Measurements from ENCODE around the gene LSM3. TPM values are rescaled to one million over a fixed set of nuclear protein-coding genes. Genes with fewer than 3 reads are reported as not detected.

The LSM3 gene
- total and polyA plus RNA-seq, 5 donors, result 13.5 to 17.8 (median 16.1) TPM

GRCh38 chr3:14242490-14243311 lies 64.1 kb downstream of the LSM3 start:
- no peaks in the 10 kb centered on the region for H3K4me1 ChIP-seq (ENCODE audit: control insufficient read depth, insufficient read depth, low read length)
- no peaks in the 10 kb centered on the region for H3K9me3 ChIP-seq (ENCODE audit: control insufficient read depth, low read length)
- no peak overlapping the region for H3K4me3 ChIP-seq (ENCODE audit: low read length)
- H3K27ac ChIP-seq (ENCODE audit: low read length), result no peak overlapping the region
- WGBS, result 76% methylated on average over 12 of the region's 12 CpGs
- DNase-seq, result no peak
- intact Hi-C loops (cut with DNase I), result no loop called here
- peak in 1 of 2 donors; percentile 18 for ATAC-seq
- H3K27me3 ChIP-seq (ENCODE audit: control insufficient read depth, insufficient read depth), result no peaks in the 10 kb centered on the region

- 94% methylated on average over 5 of the region's 5 CpGs for WGBS
These were observed 65.2 kb downstream of the LSM3 start for GRCh38 chr3:14243782-14244181.

GRCh38 chr3:14244521-14245247 lies 66.1 kb downstream of the LSM3 start:
- H3K27me3 ChIP-seq (ENCODE audit: control insufficient read depth, insufficient read depth), result no peaks in the 10 kb centered on the region
- no peak overlapping the region for H3K4me3 ChIP-seq (ENCODE audit: low read length)
- DNase-seq (no peak), ATAC-seq (no peak)
- H3K4me1 ChIP-seq (ENCODE audit: control insufficient read depth, insufficient read depth, low read length), result no peaks in the 10 kb centered on the region
- intact Hi-C loops (cut with DNase I), result no loop called here
- no peaks in the 10 kb centered on the region for H3K9me3 ChIP-seq (ENCODE audit: control insufficient read depth, low read length)
- WGBS, result 85% methylated on average over 9 of the region's 9 CpGs
- H3K27ac ChIP-seq (ENCODE audit: low read length), result no peak overlapping the region

More at GRCh38 chr3:14243782-14244181, 65.2 kb downstream of the LSM3 start:
- intact Hi-C loops (cut with DNase I), result no loop called here
- Histone ChIP-seq H3K9me3 (ENCODE audit: control insufficient read depth, low read length) (no peaks in the 10 kb centered on the region), H3K27ac (ENCODE audit: low read length) (no peak overlapping the region), H3K4me1 (ENCODE audit: control insufficient read depth, insufficient read depth, low read length) (no peaks in the 10 kb centered on the region), H3K4me3 (ENCODE audit: low read length) (no peak overlapping the region), H3K27me3 (ENCODE audit: control insufficient read depth, insufficient read depth) (no peaks in the 10 kb centered on the region)
- ATAC-seq, result no peak
- no peak for DNase-seq

GRCh38 chr3:14245248-14245639 lies 66.6 kb downstream of the LSM3 start:
- intact Hi-C loops (cut with DNase I), result no loop called here
- 93% methylated on average over 6 of the region's 6 CpGs for WGBS
- DNase-seq (no peak), ATAC-seq (no peak)
- Histone ChIP-seq H3K27ac (ENCODE audit: low read length) (no peak overlapping the region), H3K9me3 (ENCODE audit: control insufficient read depth, low read length) (no peaks in the 10 kb centered on the region), H3K4me3 (ENCODE audit: low read length) (no peak overlapping the region), H3K4me1 (ENCODE audit: control insufficient read depth, insufficient read depth, low read length) (no peaks in the 10 kb centered on the region), H3K27me3 (ENCODE audit: control insufficient read depth, insufficient read depth) (no peaks in the 10 kb centered on the region)

GRCh38 chr3:14245822-14246221 lies 67.2 kb downstream of the LSM3 start:
- intact Hi-C loops (cut with DNase I), result no loop called here
- Histone ChIP-seq H3K9me3 (ENCODE audit: control insufficient read depth, low read length) (no peaks in the 10 kb centered on the region), H3K27me3 (ENCODE audit: control insufficient read depth, insufficient read depth) (no peaks in the 10 kb centered on the region), H3K4me3 (ENCODE audit: low read length) (no peak overlapping the region), H3K27ac (ENCODE audit: low read length) (no peak overlapping the region), H3K4me1 (ENCODE audit: control insufficient read depth, insufficient read depth, low read length) (no peaks in the 10 kb centered on the region)
- ATAC-seq (no peak), DNase-seq (no peak)
- WGBS, result 84% methylated on average over 3 of the region's 3 CpGs

- Histone ChIP-seq H3K27me3 (ENCODE audit: control insufficient read depth, insufficient read depth) (no peaks in the 10 kb centered on the region), H3K4me3 (ENCODE audit: low read length) (no peak overlapping the region), H3K4me1 (ENCODE audit: control insufficient read depth, insufficient read depth, low read length) (no peaks in the 10 kb centered on the region), H3K9me3 (ENCODE audit: control insufficient read depth, low read length) (no peaks in the 10 kb centered on the region), H3K27ac (ENCODE audit: low read length) (no peak overlapping the region)
- intact Hi-C loops (cut with DNase I), result no loop called here
- ATAC-seq (no peak), DNase-seq (no peak)
- 78% methylated on average over 5 of the region's 5 CpGs for WGBS
These were observed 67.8 kb downstream of the LSM3 start for GRCh38 chr3:14246414-14246813.

GRCh38 chr3:14248477-14248848 lies 69.8 kb downstream of the LSM3 start:
- no peak overlapping the region for H3K27ac ChIP-seq (ENCODE audit: low read length)
- no peaks in the 10 kb centered on the region for H3K27me3 ChIP-seq (ENCODE audit: control insufficient read depth, insufficient read depth)
- WGBS, result 81% methylated on average over 3 of the region's 3 CpGs
- peak in 1 of 2 donors; percentile 46 for ATAC-seq
- intact Hi-C loops (cut with DNase I), result no loop called here
- no peak for DNase-seq
- no peak overlapping the region for H3K4me3 ChIP-seq (ENCODE audit: low read length)
- no peaks in the 10 kb centered on the region for H3K9me3 ChIP-seq (ENCODE audit: control insufficient read depth, low read length)
- no peaks in the 10 kb centered on the region for H3K4me1 ChIP-seq (ENCODE audit: control insufficient read depth, insufficient read depth, low read length)

GRCh38 chr3:14248849-14249523 lies 70.4 kb downstream of the LSM3 start:
- intact Hi-C loops (cut with DNase I), result no loop called here
- no peaks in the 10 kb centered on the region for H3K9me3 ChIP-seq (ENCODE audit: control insufficient read depth, low read length)
- no peaks in the 10 kb centered on the region for H3K4me1 ChIP-seq (ENCODE audit: control insufficient read depth, insufficient read depth, low read length)
- H3K27ac ChIP-seq (ENCODE audit: low read length), result no peak overlapping the region
- WGBS, result 53% methylated on average over 5 of the region's 5 CpGs
- no peaks in the 10 kb centered on the region for H3K27me3 ChIP-seq (ENCODE audit: control insufficient read depth, insufficient read depth)
- peak in 1 of 3 donors; percentile 65 for DNase-seq
- ATAC-seq, result peak in 1 of 2 donors; percentile 74
- no peak overlapping the region for H3K4me3 ChIP-seq (ENCODE audit: low read length)

Other genes starting within 250 kb of the LSM3 start
- 10 to 100 TPM; 21.0 to 30.9 (median 27.4) TPM for gene CHCHD4, start 53.9 kb upstream of the LSM3 start, total RNA-seq
- 33.4 TPM for gene CHCHD4, start 53.9 kb upstream of the LSM3 start, polyA plus RNA-seq
- gene TMEM43, start 53.8 kb upstream of the LSM3 start, total RNA-seq, result 100 to 1,000 TPM in 1 of 4 donors, 10 to 100 TPM in 3; 52.4 to 103 (median 68.7) TPM
- 46.7 TPM for gene TMEM43, start 53.8 kb upstream of the LSM3 start, polyA plus RNA-seq
- 10 to 100 TPM; 10.7 to 16.1 (median 14.4) TPM for gene XPC, start 216 bp upstream of the LSM3 start, total RNA-seq
- 8.8 TPM for gene XPC, start 216 bp upstream of the LSM3 start, polyA plus RNA-seq
- 100 to 1,000 TPM in 1 of 4 donors, 10 to 100 TPM in 3; 21.3 to 106 (median 38.4) TPM for gene SLC6A6, start 223.8 kb downstream of the LSM3 start, total RNA-seq
- gene SLC6A6, start 223.8 kb downstream of the LSM3 start, polyA plus RNA-seq, result 23.7 TPM

All from right cardiac atrium (tissue), 5 donors.